Ectodermal cell (in vitro differentiated cells): ENCODE results near the gene CEP41.

Source experiments
- H3K27ac ChIP-seq: 2 replicates; pipeline ENCODE4 v1.7.0; 2013; ENCODE audit warnings: mild to moderate bottlenecking, low read depth, low read length; ENCODE audit not compliant: insufficient read depth, poor library complexity, severe bottlenecking
- H3K27me3 ChIP-seq: 2 replicates; pipeline ENCODE4 v1.7.0; 2013; ENCODE audit warnings: mild to moderate bottlenecking, low read length; ENCODE audit not compliant: insufficient read depth, control insufficient read depth, poor library complexity, severe bottlenecking
- H3K36me3 ChIP-seq: one replicate; pipeline ENCODE4 v1.7.0; 2013; ENCODE audit warnings: low read length; ENCODE audit not compliant: control insufficient read depth, insufficient read depth
- H3K4me1 ChIP-seq: one replicate; pipeline ENCODE4 v1.7.0; 2013; ENCODE audit warnings: low read length; ENCODE audit not compliant: control insufficient read depth, insufficient read depth
- H3K4me3 ChIP-seq: 2 replicates; pipeline ENCODE4 v1.7.0; 2013; ENCODE audit warnings: low read depth, low read length, control low read depth; ENCODE audit not compliant: insufficient read depth
- H3K9me3 ChIP-seq: 2 replicates; pipeline ENCODE4 v1.7.0; 2013; ENCODE audit warnings: mild to moderate bottlenecking, low read length, moderate library complexity; ENCODE audit not compliant: control insufficient read depth
- WGBS, 2 experiments: methylation state at CpG; one replicate each; pipeline ENCODE4 v1.1.7; 2013; ENCODE audit warnings: missing lambda C conversion rate in 2 of 2; 5-methylcytosine and 5-hydroxymethylcytosine counted together

Gene CEP41

GRCh38 chr7:130423501-130424037 lies 17.2 kb downstream of the CEP41 start:
- no peak overlapping the region for H3K4me3 ChIP-seq
- H3K27ac ChIP-seq, result no peak overlapping the region
- H3K9me3 ChIP-seq, result no peaks in the 10 kb centered on the region
- H3K36me3 ChIP-seq, result peaks cover 4% of the 10 kb centered on the region
- peaks cover 17% of the 10 kb centered on the region for H3K4me1 ChIP-seq
- WGBS, 2 experiments, result 95 to 100% methylated on average over 1 to 3 of the region's 3 CpGs
- no peaks in the 10 kb centered on the region for H3K27me3 ChIP-seq

DNA sequence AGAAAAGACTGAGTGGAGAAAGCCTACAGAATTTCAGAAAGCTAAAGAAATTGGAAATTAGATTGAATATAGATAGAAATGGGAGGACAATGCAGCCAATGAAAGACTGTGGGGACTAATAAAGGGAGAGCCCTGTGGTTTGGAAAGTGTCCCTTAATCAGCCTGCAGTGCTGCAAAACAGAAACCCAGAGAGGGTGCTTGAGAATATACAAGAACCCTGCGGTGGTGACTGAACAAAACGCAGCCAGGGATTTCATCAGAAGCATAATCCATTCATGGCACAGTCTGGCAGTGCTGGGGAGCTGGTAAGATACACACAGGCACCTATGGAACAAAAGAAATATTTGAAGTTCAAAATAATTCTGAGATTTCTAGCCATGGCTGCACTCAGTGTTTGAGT lies 19.1 kb downstream of the CEP41 start:
- H3K4me3 ChIP-seq, result no peak overlapping the region
- peaks cover 25% of the 10 kb centered on the region for H3K4me1 ChIP-seq
- WGBS, 2 experiments, result 29 to 36% methylated on average over 2 of the region's 2 CpGs
- H3K27ac ChIP-seq, result no peak overlapping the region
- peaks cover 4% of the 10 kb centered on the region for H3K36me3 ChIP-seq
- no peaks in the 10 kb centered on the region for H3K9me3 ChIP-seq
- H3K27me3 ChIP-seq, result no peaks in the 10 kb centered on the region

DNA sequence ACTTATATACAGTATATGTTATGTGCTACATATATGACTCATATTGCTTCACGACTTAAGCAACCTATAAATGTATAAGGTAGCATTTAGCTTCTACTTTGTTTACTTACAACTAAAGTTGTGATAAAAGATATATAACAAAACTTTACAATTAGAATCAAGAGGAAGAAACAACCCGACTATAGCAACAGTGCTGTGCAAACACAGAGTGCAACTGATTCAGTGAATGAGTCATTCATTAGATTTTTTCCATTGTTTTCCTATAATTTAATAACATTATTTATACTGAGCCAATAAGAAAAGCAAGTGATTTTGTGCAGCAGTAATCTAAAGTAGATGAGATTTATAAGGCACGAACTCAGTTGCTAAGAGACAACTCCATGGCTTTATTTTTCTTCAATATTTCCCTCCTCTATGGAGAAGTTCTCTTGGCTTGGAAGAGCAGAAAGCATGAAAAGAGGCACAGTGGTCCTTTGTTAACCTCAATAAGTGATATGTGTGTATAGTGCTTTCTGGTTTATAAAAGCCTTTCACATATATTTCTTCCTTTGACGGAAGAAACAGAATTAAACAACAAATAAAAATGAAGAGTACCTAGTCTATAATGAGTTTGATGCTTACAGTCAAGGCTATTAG lies 19.8 kb downstream of the CEP41 start:
- no peak overlapping the region for H3K4me3 ChIP-seq
- H3K9me3 ChIP-seq, result no peaks in the 10 kb centered on the region
- no peaks in the 10 kb centered on the region for H3K27me3 ChIP-seq
- no peak overlapping the region for H3K27ac ChIP-seq
- peaks cover 27% of the 10 kb centered on the region for H3K4me1 ChIP-seq
- WGBS, 2 experiments, result 80 to 95% methylated on average over 1 to 2 of the region's 4 CpGs
- no peaks in the 10 kb centered on the region for H3K36me3 ChIP-seq

- Histone ChIP-seq H3K27me3 (no peaks in the 10 kb centered on the region), H3K27ac (no peak overlapping the region), H3K4me3 (no peak overlapping the region), H3K9me3 (no peaks in the 10 kb centered on the region), H3K4me1 (peaks cover 27% of the 10 kb centered on the region), H3K36me3 (no peaks in the 10 kb centered on the region)
- 71 to 77% methylated on average over 5 of the region's 5 CpGs for WGBS, 2 experiments
Measured at GRCh38 chr7:130419658-130420057, 21.2 kb downstream of the CEP41 start.

- no peak overlapping the region for H3K27ac ChIP-seq
- no peaks in the 10 kb centered on the region for H3K36me3 ChIP-seq
- no peaks in the 10 kb centered on the region for H3K9me3 ChIP-seq
- WGBS, 2 experiments, result 95 to 97% methylated on average over 7 of the region's 7 CpGs
- H3K27me3 ChIP-seq, result no peaks in the 10 kb centered on the region
- H3K4me3 ChIP-seq, result no peak overlapping the region
- H3K4me1 ChIP-seq, result peaks cover 27% of the 10 kb centered on the region
Measured at GRCh38 chr7:130418306-130418705, 22.5 kb downstream of the CEP41 start.

GRCh38 chr7:130417213-130417612 lies 23.6 kb downstream of the CEP41 start:
- Histone ChIP-seq H3K4me3 (no peak overlapping the region), H3K9me3 (no peaks in the 10 kb centered on the region), H3K27ac (no peak overlapping the region), H3K4me1 (peaks cover 24% of the 10 kb centered on the region), H3K36me3 (no peaks in the 10 kb centered on the region), H3K27me3 (no peaks in the 10 kb centered on the region)
- 89 to 90% methylated on average over 3 to 5 of the region's 5 CpGs for WGBS, 2 experiments

DNA sequence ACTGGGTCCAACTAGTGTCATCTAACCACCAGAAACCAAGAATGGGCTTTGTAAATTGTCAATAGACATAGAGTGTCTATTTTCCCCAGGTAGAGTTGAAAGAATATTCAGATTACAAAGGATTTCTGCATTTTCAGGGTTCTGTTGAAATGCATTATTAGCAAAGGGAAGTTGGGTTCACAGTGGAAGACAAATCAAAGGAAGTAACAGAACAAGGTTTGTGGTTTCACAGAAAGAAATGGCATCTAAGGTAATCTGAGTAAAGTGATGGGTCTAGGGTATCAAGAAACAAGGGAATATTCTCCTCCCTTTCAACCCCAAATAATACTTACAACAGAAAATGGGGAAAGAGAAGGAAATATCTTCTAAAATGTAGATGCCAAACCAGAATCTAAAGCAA lies 25.8 kb downstream of the CEP41 start:
- no peak overlapping the region for H3K27ac ChIP-seq
- no peak overlapping the region for H3K4me3 ChIP-seq
- no peaks in the 10 kb centered on the region for H3K27me3 ChIP-seq
- H3K36me3 ChIP-seq, result no peaks in the 10 kb centered on the region
- H3K9me3 ChIP-seq, result no peaks in the 10 kb centered on the region
- H3K4me1 ChIP-seq, result peaks cover 13% of the 10 kb centered on the region

- Histone ChIP-seq H3K36me3 (no peaks in the 10 kb centered on the region), H3K4me3 (no peak overlapping the region), H3K4me1 (peaks cover 14% of the 10 kb centered on the region), H3K9me3 (no peaks in the 10 kb centered on the region), H3K27me3 (no peaks in the 10 kb centered on the region), H3K27ac (no peak overlapping the region)
- 89 to 95% methylated on average over 4 of the region's 4 CpGs for WGBS, 2 experiments
Measured at GRCh38 chr7:130413201-130413600, 27.6 kb downstream of the CEP41 start.

DNA sequence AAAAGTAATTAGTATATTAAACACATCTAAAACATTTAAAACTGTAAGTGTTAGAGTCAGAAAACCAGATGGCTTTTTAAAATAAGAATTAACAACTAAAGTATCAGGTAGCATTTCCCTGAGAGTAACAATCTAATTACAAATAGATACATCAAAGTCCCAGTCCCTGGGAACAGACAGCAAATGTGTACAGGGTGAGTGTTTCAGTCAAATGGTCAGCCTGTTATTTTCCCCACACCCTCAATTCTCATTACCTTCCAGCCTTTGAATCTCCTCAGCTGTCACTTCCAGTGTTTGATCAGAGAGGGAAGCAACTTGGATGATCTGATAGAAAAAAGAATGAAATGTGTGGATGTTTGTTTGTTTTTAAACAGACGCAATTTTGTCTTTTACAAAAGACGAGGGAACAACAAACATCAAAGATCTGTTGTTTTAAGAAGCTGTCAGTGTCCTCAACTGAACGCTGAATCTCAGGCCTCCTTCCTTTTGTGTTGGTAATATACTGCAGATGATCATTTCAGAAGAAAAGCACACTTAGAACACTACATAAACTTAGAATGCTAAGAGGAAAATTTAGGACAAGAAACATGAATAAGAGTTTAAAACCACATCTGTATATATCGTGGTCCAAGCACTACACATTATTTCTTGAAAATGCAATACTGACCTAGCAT lies 29.8 kb downstream of the CEP41 start:
- H3K9me3 ChIP-seq, result no peaks in the 10 kb centered on the region
- whole genome bisulfite sequencing, 2 experiments, result 89 to 95% methylated on average over 2 to 4 of the region's 4 CpGs
- peaks cover 4% of the 10 kb centered on the region for H3K4me1 ChIP-seq
- no peak overlapping the region for H3K4me3 ChIP-seq
- H3K36me3 ChIP-seq, result no peaks in the 10 kb centered on the region
- H3K27ac ChIP-seq, result no peak overlapping the region
- H3K27me3 ChIP-seq, result no peaks in the 10 kb centered on the region

DNA sequence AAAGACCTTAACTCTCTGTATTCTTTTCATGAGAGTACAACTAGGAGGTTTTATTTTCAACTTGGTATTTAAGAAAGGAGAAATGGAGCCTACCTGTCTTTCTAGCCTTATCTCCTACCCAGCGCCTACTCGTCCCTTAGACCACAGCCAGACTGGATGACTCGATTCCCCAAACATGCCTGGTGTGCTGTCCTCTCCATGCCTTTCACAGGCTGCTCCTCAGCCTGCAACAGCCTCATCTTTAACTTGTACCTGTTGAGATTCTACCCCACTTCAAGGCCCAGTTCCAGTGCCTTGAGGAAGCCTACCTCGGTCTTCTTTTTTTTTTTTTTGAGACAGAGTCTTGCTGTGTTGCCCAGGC lies 31.1 kb downstream of the CEP41 start:
- Histone ChIP-seq H3K4me1 (peaks cover 4% of the 10 kb centered on the region), H3K27me3 (no peaks in the 10 kb centered on the region), H3K4me3 (no peak overlapping the region), H3K27ac (no peak overlapping the region), H3K36me3 (no peaks in the 10 kb centered on the region), H3K9me3 (no peaks in the 10 kb centered on the region)
- 93% methylated on average over 4 of the region's 4 CpGs for WGBS, 2 experiments
